GM18868 (cell line): ENCODE data around the gene GPX3.
A peak's percentile ranks its signal among the peaks of the same experiment; 100 is the strongest.

Experiments
- ATAC-seq: cut with Tn5 transposase; IDR thresholded peaks from one replicate; pipeline ENCODE4 v1.9.1; 2021; ENCODE audit warnings: mild to moderate bottlenecking, moderate library complexity; ENCODE audit not compliant: unreplicated experiment

GPX3 gene

GRCh38 chr5:151033217-151033934, 13.0 kb downstream of the GPX3 start:
- ATAC-seq: no peak

- no peak for ATAC-seq
These were observed 14.3 kb downstream of the GPX3 start for GRCh38 chr5:151034422-151035379.

GRCh38 chr5:151036556-151036955, 16.2 kb downstream of the GPX3 start:
- no peak for ATAC-seq

- no peak for ATAC-seq
These were observed 17.4 kb downstream of the GPX3 start for GRCh38 chr5:151037561-151038411.

- no peak for ATAC-seq
These were observed 18.0 kb downstream of the GPX3 start for GRCh38 chr5:151038412-151038745.

GRCh38 chr5:151038801-151039238, 18.4 kb downstream of the GPX3 start:
- no peak for ATAC-seq

GRCh38 chr5:151039665-151040064, 19.3 kb downstream of the GPX3 start:
- no peak for ATAC-seq

GRCh38 chr5:151040211-151040747, 19.9 kb downstream of the GPX3 start:
- no peak for ATAC-seq

GRCh38 chr5:151041577-151042268, 21.3 kb downstream of the GPX3 start:
- no peak for ATAC-seq

- no peak for ATAC-seq
These were observed 22.2 kb downstream of the GPX3 start for GRCh38 chr5:151042453-151043093.

- ATAC-seq: peak; percentile 67
These were observed 27.5 kb downstream of the GPX3 start for GRCh38 chr5:151047814-151048425.

GRCh38 chr5:151048526-151048925, 28.1 kb downstream of the GPX3 start:
- no peak for ATAC-seq

- peak; percentile 75 for ATAC-seq
These were observed 30.9 kb downstream of the GPX3 start for GRCh38 chr5:151051066-151051930.

GRCh38 chr5:151051931-151052608, 31.7 kb downstream of the GPX3 start:
- ATAC-seq: no peak

GRCh38 chr5:151052836-151053235, 32.4 kb downstream of the GPX3 start:
- ATAC-seq: no peak

- ATAC-seq: no peak
These were observed 33.5 kb downstream of the GPX3 start for GRCh38 chr5:151053796-151054462.

GRCh38 chr5:151054709-151055108, 34.3 kb downstream of the GPX3 start:
- no peak for ATAC-seq
